Measurements from ENCODE around the gene CDKL2.

- no peak for TF ChIP-seq POLR2A (IDR thresholded peaks at IDR 0.05)
- TF ChIP-seq, protein P1, sequence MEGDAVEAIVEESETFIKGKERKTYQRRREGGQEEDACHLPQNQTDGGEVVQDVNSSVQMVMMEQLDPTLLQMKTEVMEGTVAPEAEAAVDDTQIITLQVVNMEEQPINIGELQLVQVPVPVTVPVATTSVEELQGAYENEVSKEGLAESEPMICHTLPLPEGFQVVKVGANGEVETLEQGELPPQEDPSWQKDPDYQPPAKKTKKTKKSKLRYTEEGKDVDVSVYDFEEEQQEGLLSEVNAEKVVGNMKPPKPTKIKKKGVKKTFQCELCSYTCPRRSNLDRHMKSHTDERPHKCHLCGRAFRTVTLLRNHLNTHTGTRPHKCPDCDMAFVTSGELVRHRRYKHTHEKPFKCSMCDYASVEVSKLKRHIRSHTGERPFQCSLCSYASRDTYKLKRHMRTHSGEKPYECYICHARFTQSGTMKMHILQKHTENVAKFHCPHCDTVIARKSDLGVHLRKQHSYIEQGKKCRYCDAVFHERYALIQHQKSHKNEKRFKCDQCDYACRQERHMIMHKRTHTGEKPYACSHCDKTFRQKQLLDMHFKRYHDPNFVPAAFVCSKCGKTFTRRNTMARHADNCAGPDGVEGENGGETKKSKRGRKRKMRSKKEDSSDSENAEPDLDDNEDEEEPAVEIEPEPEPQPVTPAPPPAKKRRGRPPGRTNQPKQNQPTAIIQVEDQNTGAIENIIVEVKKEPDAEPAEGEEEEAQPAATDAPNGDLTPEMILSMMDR (IDR thresholded peaks at IDR 0.05) = no peak
These were observed 68.5 kb downstream of the CDKL2 start for GRCh38 chr4:75561789-75562188.

Data from body of pancreas (tissue), 4 donors.